ENCODE measurements around the gene MRPS18B. TPM values are rescaled to one million over a fixed set of nuclear protein-coding genes. Genes with fewer than 3 reads are reported as not detected.
"Not testable (repeated sequence)": the region's sequence is repeated elsewhere in the genome, so short reads cannot be mapped to it uniquely, and the experiment has no call there.

Gene MRPS18B
- total RNA-seq, 1 donor from 2014 or later: 36.6 TPM

DNA sequence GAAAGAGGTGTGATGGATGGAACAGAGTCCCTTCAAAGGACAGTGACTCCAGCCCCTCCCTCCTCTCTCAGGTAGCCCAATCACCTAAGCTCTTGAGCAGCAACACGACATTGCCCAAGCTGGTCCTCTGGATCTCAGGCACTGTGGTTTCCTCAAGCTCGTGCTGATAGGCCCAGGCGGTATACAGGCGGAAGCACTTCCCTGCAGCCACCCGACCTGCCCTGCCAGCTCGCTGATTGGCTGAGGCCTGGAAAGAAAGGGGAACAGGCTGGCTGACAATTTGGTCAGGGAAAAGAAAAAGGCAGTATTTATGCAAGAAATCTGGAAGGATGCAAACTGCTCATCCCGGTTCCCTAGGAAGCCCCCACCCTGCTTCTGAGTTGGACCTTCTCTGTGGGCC is 38.9 kb downstream of the MRPS18B start:
- TF ChIP-seq, protein P1, sequence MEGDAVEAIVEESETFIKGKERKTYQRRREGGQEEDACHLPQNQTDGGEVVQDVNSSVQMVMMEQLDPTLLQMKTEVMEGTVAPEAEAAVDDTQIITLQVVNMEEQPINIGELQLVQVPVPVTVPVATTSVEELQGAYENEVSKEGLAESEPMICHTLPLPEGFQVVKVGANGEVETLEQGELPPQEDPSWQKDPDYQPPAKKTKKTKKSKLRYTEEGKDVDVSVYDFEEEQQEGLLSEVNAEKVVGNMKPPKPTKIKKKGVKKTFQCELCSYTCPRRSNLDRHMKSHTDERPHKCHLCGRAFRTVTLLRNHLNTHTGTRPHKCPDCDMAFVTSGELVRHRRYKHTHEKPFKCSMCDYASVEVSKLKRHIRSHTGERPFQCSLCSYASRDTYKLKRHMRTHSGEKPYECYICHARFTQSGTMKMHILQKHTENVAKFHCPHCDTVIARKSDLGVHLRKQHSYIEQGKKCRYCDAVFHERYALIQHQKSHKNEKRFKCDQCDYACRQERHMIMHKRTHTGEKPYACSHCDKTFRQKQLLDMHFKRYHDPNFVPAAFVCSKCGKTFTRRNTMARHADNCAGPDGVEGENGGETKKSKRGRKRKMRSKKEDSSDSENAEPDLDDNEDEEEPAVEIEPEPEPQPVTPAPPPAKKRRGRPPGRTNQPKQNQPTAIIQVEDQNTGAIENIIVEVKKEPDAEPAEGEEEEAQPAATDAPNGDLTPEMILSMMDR (IDR thresholded peaks at IDR 0.05): no peak
- Mint-ChIP-seq H3K27ac (ENCODE audit: unreplicated experiment) (peak overlapping the region; percentile 18), H3K4me1 (ENCODE audit: unreplicated experiment) (no peaks in the 10 kb centered on the region), H3K9me3 (ENCODE audit: unreplicated experiment) (no peaks in the 10 kb centered on the region), H3K4me3 (ENCODE audit: unreplicated experiment) (no peak overlapping the region), H3K27me3 (ENCODE audit: unreplicated experiment) (no peaks in the 10 kb centered on the region), H3K36me3 (ENCODE audit: unreplicated experiment) (peaks cover 56% of the 10 kb centered on the region)
- no peak for DNase-seq (ENCODE audit: extremely low spot score, unreplicated experiment)

DNA sequence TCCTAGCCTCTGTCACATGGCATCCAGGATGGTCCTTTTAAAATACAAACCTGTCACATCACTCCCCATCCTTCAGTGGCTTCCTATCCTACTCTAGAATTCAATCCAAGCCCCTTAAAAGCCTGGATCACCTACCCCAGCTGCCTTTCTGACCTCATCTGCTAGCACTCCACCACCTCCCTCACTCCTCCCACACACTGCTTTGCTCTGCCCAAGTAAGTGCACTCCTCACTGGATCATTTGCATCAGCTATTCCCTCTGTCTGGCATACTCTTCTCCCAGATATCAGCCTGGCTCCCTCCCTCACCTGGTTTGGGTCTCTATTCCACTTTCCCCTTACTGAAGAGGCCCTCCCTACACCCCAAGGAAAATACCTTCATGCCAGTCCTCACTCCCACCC is 39.8 kb downstream of the MRPS18B start:
- Mint-ChIP-seq H3K27ac (ENCODE audit: unreplicated experiment) (no peak overlapping the region), H3K36me3 (ENCODE audit: unreplicated experiment) (peaks cover 58% of the 10 kb centered on the region)

DNA sequence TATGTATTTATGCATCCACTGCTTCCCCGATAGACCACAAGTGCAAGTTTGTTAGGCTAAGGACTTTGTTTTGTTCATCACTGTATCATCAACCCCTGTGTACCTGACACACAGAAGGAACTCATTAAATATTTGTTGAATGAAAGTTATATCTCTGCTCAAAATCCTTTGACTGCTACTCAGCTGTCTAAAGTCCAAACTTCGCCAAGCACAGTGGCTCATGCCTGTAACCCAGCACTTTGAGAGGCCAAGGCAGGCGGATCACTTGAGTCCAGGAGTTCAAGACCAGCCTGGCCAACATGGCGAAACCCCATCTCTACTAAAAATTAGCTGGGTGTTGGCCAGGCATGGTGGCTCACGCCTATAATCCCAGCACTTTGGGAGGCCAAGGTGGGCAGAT is 40.3 kb downstream of the MRPS18B start:
- not testable (repeated sequence) for H3K27ac Mint-ChIP-seq (ENCODE audit: unreplicated experiment)

More for the DNA sequence above, 39.8 kb downstream of the MRPS18B start:
- no peak for DNase-seq (ENCODE audit: extremely low spot score, unreplicated experiment)
- no peaks in the 10 kb centered on the region for H3K9me3 Mint-ChIP-seq (ENCODE audit: unreplicated experiment)
- TF ChIP-seq, protein P1 (IDR thresholded peaks at IDR 0.05): no peak
- H3K27me3 Mint-ChIP-seq (ENCODE audit: unreplicated experiment): no peaks in the 10 kb centered on the region
- H3K4me3 Mint-ChIP-seq (ENCODE audit: unreplicated experiment): no peak overlapping the region
- H3K4me1 Mint-ChIP-seq (ENCODE audit: unreplicated experiment): no peaks in the 10 kb centered on the region

DNA sequence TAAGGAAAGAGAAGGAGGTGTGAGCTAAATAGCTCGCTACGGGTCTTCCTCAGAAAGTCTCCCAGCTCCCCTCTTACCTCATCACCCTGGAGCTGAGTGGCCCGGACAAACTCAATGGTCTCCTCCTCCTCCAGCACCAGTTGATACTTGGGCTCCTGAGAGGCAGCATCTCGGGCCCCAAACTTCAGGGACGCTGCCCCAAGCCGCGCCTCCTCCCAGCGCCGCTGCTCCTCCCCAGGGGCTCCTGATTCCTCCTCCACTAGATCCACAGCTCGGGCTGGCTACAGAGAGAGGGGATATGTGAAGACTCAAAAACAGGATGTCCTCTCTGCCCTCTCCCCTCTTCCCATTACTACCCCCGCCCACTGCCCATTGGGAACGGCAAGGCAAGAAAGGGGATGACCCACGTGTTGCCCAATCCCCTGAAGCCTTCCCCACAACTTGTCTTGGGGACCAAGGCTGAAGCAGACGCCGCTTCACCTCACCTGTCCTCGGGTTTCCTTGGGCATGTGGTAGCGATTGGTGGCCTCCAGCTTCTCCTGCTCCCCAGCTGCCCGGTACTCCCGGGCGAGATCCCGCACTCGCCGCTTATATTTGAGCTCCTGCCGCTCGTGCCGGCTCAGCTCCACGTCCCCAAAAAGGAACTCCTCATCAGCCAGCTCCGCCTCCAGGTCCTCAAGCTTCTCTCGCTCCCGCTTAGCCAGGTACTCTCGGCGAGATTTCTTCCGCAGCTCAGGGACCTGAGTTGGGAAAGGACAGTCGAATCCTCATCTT is 47.5 kb downstream of the MRPS18B start:
- Mint-ChIP-seq H3K27me3 (ENCODE audit: unreplicated experiment) (no peaks in the 10 kb centered on the region), H3K36me3 (ENCODE audit: unreplicated experiment) (peaks cover 44% of the 10 kb centered on the region), H3K4me1 (ENCODE audit: unreplicated experiment) (no peaks in the 10 kb centered on the region), H3K27ac (ENCODE audit: unreplicated experiment) (no peak overlapping the region), H3K9me3 (ENCODE audit: unreplicated experiment) (no peaks in the 10 kb centered on the region), H3K4me3 (ENCODE audit: unreplicated experiment) (no peak overlapping the region)
- TF ChIP-seq, protein P1 (IDR thresholded peaks at IDR 0.05): no peak
- DNase-seq (ENCODE audit: extremely low spot score, unreplicated experiment): no peak

More for the DNA sequence above, 40.3 kb downstream of the MRPS18B start:
- not testable (repeated sequence) for DNase-seq (ENCODE audit: extremely low spot score, unreplicated experiment); H3K27me3 Mint-ChIP-seq (ENCODE audit: unreplicated experiment); H3K9me3 Mint-ChIP-seq (ENCODE audit: unreplicated experiment); H3K4me1 Mint-ChIP-seq (ENCODE audit: unreplicated experiment); H3K4me3 Mint-ChIP-seq (ENCODE audit: unreplicated experiment)
- peaks cover 58% of the 10 kb centered on the region for H3K36me3 Mint-ChIP-seq (ENCODE audit: unreplicated experiment)

DNA sequence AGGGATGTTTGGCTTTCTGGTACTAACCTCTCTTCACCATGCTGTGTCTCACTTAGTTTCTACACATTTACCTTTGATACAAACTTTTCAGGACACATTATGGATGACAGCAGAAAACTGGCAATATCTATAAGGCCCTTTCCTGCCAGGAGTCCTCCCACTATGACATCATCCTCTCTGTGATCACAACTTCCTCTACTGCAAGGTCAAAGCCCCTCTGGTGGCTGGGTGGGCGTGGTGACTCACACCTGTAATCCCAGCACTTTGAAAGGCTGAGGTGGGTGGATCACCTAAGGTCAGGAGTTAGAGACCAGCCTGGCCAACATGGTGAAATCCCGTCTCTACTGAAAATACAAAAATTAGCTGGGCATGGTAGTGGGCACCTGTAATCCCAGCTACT is 48.7 kb downstream of the MRPS18B start:
- not testable (repeated sequence) for H3K9me3 Mint-ChIP-seq (ENCODE audit: unreplicated experiment); DNase-seq (ENCODE audit: extremely low spot score, unreplicated experiment); H3K4me1 Mint-ChIP-seq (ENCODE audit: unreplicated experiment); H3K27ac Mint-ChIP-seq (ENCODE audit: unreplicated experiment); H3K27me3 Mint-ChIP-seq (ENCODE audit: unreplicated experiment); H3K4me3 Mint-ChIP-seq (ENCODE audit: unreplicated experiment)
- peaks cover 49% of the 10 kb centered on the region for H3K36me3 Mint-ChIP-seq (ENCODE audit: unreplicated experiment)

DNA sequence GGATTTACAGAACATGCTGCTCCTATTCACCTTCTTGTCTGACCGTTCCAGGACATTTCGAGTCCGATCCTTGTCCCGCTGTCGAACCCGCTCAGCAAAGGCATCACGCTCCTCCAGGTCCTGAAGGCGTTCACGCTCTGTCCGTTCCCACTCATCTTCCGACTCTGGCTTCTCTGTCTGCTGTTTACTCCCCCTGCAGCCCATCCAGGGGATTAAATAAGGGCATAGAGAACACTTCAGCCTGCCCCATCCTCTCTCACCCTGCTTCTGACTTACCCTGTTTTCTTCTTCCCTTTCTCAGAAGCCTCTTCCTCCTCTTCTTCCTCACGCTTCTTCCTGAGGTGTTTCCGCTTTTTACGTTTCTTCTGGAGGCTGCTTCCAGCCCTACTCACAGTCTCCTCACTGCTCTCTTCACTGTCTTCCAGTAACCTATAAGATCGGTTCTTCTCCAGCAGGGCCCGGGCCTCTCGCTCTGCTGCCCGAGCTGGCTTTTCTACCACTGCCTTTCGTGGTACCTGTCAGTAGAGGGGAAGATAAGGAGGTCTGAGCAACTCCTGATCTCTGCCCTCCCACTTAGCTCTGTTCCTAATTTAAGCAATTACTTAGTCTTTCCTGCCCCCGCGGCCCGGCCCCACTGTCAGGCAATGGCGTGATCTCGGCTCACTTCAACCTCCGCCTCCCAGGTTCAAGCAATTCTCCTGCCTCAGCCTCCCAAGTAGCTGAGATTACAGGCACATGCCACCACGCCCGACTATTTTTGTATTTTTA is 53.3 kb downstream of the MRPS18B start:
- TF ChIP-seq, protein P1 (IDR thresholded peaks at IDR 0.05): peak; percentile 22
- H3K4me1 Mint-ChIP-seq (ENCODE audit: unreplicated experiment): peaks cover 19% of the 10 kb centered on the region
- H3K27me3 Mint-ChIP-seq (ENCODE audit: unreplicated experiment): no peaks in the 10 kb centered on the region
- H3K36me3 Mint-ChIP-seq (ENCODE audit: unreplicated experiment): peaks cover 15% of the 10 kb centered on the region
- H3K4me3 Mint-ChIP-seq (ENCODE audit: unreplicated experiment): peak overlapping the region; percentile 58
- H3K27ac Mint-ChIP-seq (ENCODE audit: unreplicated experiment): peak overlapping the region; percentile 68
- no peak for DNase-seq (ENCODE audit: extremely low spot score, unreplicated experiment)
- no peaks in the 10 kb centered on the region for H3K9me3 Mint-ChIP-seq (ENCODE audit: unreplicated experiment)

Data from osteocyte (in vitro differentiated cells).